MM.1S (cell line): Measurements from ENCODE around the gene KCNK10.
A peak's percentile ranks its signal among the peaks of the same experiment; 100 is the strongest.

ENCODE experiments used
- DNase-seq: peaks from one replicate; pipeline ENCODE4 v3.0.0-alpha.2; 2015
- H2AFZ ChIP-seq: fragments of 300-600 bp; sonication (generic); 2 replicates; pipeline ENCODE4 v1.6.0; 2016; ENCODE audit warnings: antibody characterized with exemption, low read length
- H3F3A ChIP-seq: fragments of 300-600 bp; sonication (generic); 2 replicates; pipeline ENCODE4 v1.6.1; 2016; ENCODE audit warnings: mild to moderate bottlenecking, antibody characterized with exemption, low read length, moderate library complexity, mixed read lengths; ENCODE audit not compliant: insufficient read depth
- H3K27ac ChIP-seq: fragments of 300-600 bp; sonication (generic); 2 replicates; pipeline ENCODE4 v1.5.1; 2016; ENCODE audit warnings: mild to moderate bottlenecking, low read length
- H3K27me3 ChIP-seq: fragments of 300-600 bp; sonication (generic); replicated peaks from 2 replicates; pipeline ENCODE4 v1.6.0; 2016; ENCODE audit warnings: low read length; ENCODE audit not compliant: insufficient read depth
- H3K36me3 ChIP-seq: fragments of 300-600 bp; sonication (generic); replicated peaks from 2 replicates; pipeline ENCODE4 v1.6.1; 2016; ENCODE audit warnings: mild to moderate bottlenecking, low read length, mixed read lengths; ENCODE audit not compliant: insufficient read depth
- H3K4me1 ChIP-seq: fragments of 300-600 bp; sonication (generic); 2 replicates; pipeline ENCODE4 v1.6.1; 2016; ENCODE audit warnings: low read length, mixed read lengths
- H3K4me2 ChIP-seq: fragments of 300-600 bp; sonication (generic); 2 replicates; pipeline ENCODE4 v1.6.0; 2016; ENCODE audit warnings: low read depth, low read length
- H3K4me3 ChIP-seq: fragments of 300-600 bp; sonication (generic); 2 replicates; pipeline ENCODE4 v1.5.1; 2016; ENCODE audit warnings: low read length, mixed read lengths
- H3K79me2 ChIP-seq: fragments of 300-600 bp; sonication (generic); 2 replicates; pipeline ENCODE4 v1.6.1; 2016; ENCODE audit warnings: mixed run types, low read length, mixed read lengths
- H3K9ac ChIP-seq: fragments of 300-600 bp; sonication (generic); 2 replicates; pipeline ENCODE4 v1.6.1; 2016; ENCODE audit warnings: low read length, mixed read lengths
- H3K9me2 ChIP-seq: fragments of 300-600 bp; sonication (generic); replicated peaks from 2 replicates; pipeline ENCODE4 v1.6.1; 2016; ENCODE audit warnings: mild to moderate bottlenecking, low read length, mixed read lengths; ENCODE audit not compliant: insufficient read depth
- H3K9me3 ChIP-seq: fragments of 300-600 bp; sonication (generic); replicated peaks from 2 replicates; pipeline ENCODE4 v1.6.1; 2016; ENCODE audit warnings: mild to moderate bottlenecking, low read length, mixed read lengths; ENCODE audit not compliant: insufficient read depth
- H4K20me1 ChIP-seq: fragments of 300-600 bp; sonication (generic); 2 replicates; pipeline ENCODE4 v1.6.1; 2016; ENCODE audit warnings: mild to moderate bottlenecking, low read length, moderate library complexity, mixed read lengths; ENCODE audit not compliant: insufficient read depth
- CTCF ChIP-seq: fragments of 300-600 bp; sonication (generic); IDR thresholded peaks from 2 replicates; pipeline ENCODE4 v1.5.1; 2016; ENCODE audit warnings: antibody characterized with exemption, low read length, mixed read lengths
- EZH2 ChIP-seq: fragments of 300-600 bp; sonication (generic); optimal IDR thresholded peaks from 2 replicates; pipeline ENCODE3; 2017; ENCODE audit warnings: low read depth, mild to moderate bottlenecking, antibody characterized with exemption, low read length, mixed read lengths
- EZH2phosphoT487 ChIP-seq: fragments of 300-600 bp; sonication (generic); IDR thresholded peaks from 2 replicates; pipeline ENCODE4 v1.6.1; 2018; ENCODE audit warnings: antibody characterized with exemption, low read length

Gene KCNK10

GRCh38 chr14:88300817-88301216 lies 22.3 kb downstream of the KCNK10 start:
- no peaks in the 10 kb centered on the region for H3K79me2 ChIP-seq
- no peaks in the 10 kb centered on the region for H4K20me1 ChIP-seq
- peak overlapping the region; percentile 61; the same call in 1 of the 2 replicates for H3K27ac ChIP-seq
- H3K9ac ChIP-seq: no peak overlapping the region
- no peak for DNase-seq
- H2AFZ ChIP-seq: no peak overlapping the region
- H3K27me3 ChIP-seq: no peaks in the 10 kb centered on the region
- TF ChIP-seq EZH2phosphoT487 (no peak), EZH2 (no peak), CTCF (no peak)
- H3K36me3 ChIP-seq: no peaks in the 10 kb centered on the region
- H3K9me3 ChIP-seq: no peaks in the 10 kb centered on the region
- H3K9me2 ChIP-seq: no peaks in the 10 kb centered on the region
- H3K4me2 ChIP-seq: no peak overlapping the region
- no peak overlapping the region for H3K4me3 ChIP-seq
- no peaks in the 10 kb centered on the region for H3K4me1 ChIP-seq
- H3F3A ChIP-seq: no peaks in the 10 kb centered on the region

- no peaks in the 10 kb centered on the region for H3F3A ChIP-seq
- no peaks in the 10 kb centered on the region for H3K4me1 ChIP-seq
- peak overlapping the region; percentile 61 for H3K27ac ChIP-seq
- no peaks in the 10 kb centered on the region for H3K9me3 ChIP-seq
- no peaks in the 10 kb centered on the region for H3K9me2 ChIP-seq
- no peaks in the 10 kb centered on the region for H3K79me2 ChIP-seq
- no peak overlapping the region for H3K4me3 ChIP-seq
- no peak for DNase-seq
- no peaks in the 10 kb centered on the region for H4K20me1 ChIP-seq
- TF ChIP-seq EZH2: no peak
- no peak for TF ChIP-seq EZH2phosphoT487
- TF ChIP-seq CTCF: no peak
- H2AFZ ChIP-seq: 0 out of 2 replicates have a peak overlapping the region, but pooled peaks have one; percentile 27
- no peaks in the 10 kb centered on the region for H3K36me3 ChIP-seq
- peak overlapping the region; percentile 24; the same call in 1 of the 2 replicates for H3K4me2 ChIP-seq
- no peak overlapping the region for H3K9ac ChIP-seq
- H3K27me3 ChIP-seq: no peaks in the 10 kb centered on the region
Observed at GRCh38 chr14:88299865-88300530, 23.1 kb downstream of the KCNK10 start.

- no peaks in the 10 kb centered on the region for H3F3A ChIP-seq
- TF ChIP-seq EZH2phosphoT487: no peak
- TF ChIP-seq CTCF: no peak
- no peak for TF ChIP-seq EZH2
- no peak for DNase-seq
- no peaks in the 10 kb centered on the region for H3K4me1 ChIP-seq
- no peaks in the 10 kb centered on the region for H3K27me3 ChIP-seq
- H4K20me1 ChIP-seq: no peaks in the 10 kb centered on the region
- no peaks in the 10 kb centered on the region for H3K9me2 ChIP-seq
- H2AFZ ChIP-seq: no peak overlapping the region
- H3K9me3 ChIP-seq: no peaks in the 10 kb centered on the region
- no peaks in the 10 kb centered on the region for H3K79me2 ChIP-seq
- H3K36me3 ChIP-seq: no peaks in the 10 kb centered on the region
- H3K27ac ChIP-seq: no peak overlapping the region
- H3K4me3 ChIP-seq: no peak overlapping the region
- no peak overlapping the region for H3K9ac ChIP-seq
- no peak overlapping the region for H3K4me2 ChIP-seq
Observed at GRCh38 chr14:88297306-88297705, 25.8 kb downstream of the KCNK10 start.
